Skeletal muscle tissue (tissue), 4 donors: Measurements from ENCODE around the gene YES1. TPM values are rescaled to one million over a fixed set of nuclear protein-coding genes. Genes with fewer than 3 reads are reported as not detected.
"Not testable (repeated sequence)": the region's sequence is repeated elsewhere in the genome, so short reads cannot be mapped to it uniquely, and the experiment has no call there.

Experiments used
- H3K27ac ChIP-seq: one replicate; pipeline ENCODE4 v1.7.0; 2013; ENCODE audit warnings: mild to moderate bottlenecking, low read depth, low read length, inconsistent platforms
- H3K27me3 ChIP-seq, 3 donors: one replicate each; pipeline ENCODE4 v1.7.0; 2013; ENCODE audit warnings: low read length in 3 of 3; ENCODE audit not compliant: control insufficient read depth in 3 of 3, insufficient read depth in 3 of 3
- H3K36me3 ChIP-seq, 3 donors: one replicate each; pipeline ENCODE4 v1.7.0; 2013; ENCODE audit warnings: low read length in 3 of 3; ENCODE audit not compliant: control insufficient read depth in 3 of 3, insufficient read depth in 3 of 3
- H3K4me1 ChIP-seq, 3 donors: one replicate each; pipeline ENCODE4 v1.7.0; 2013; ENCODE audit warnings: low read length in 3 of 3, mild to moderate bottlenecking in 3 of 3; ENCODE audit not compliant: control insufficient read depth in 3 of 3, insufficient read depth in 3 of 3
- H3K4me3 ChIP-seq, 3 donors: one replicate each; pipeline ENCODE4 v1.7.0; 2013; ENCODE audit warnings: low read length in 3 of 3
- H3K9ac ChIP-seq, 3 donors: one replicate each; pipeline ENCODE4 v1.7.0; 2013; ENCODE audit warnings: low read length in 3 of 3, mild to moderate bottlenecking in 3 of 3, moderate library complexity in 2 of 3, low read depth in 1 of 3
- H3K9me3 ChIP-seq, 3 donors: one replicate each; pipeline ENCODE4 v1.7.0; 2013; ENCODE audit warnings: low read length in 3 of 3; ENCODE audit not compliant: control insufficient read depth in 3 of 3
- total RNA-seq: library from RNA; depleted of rRNA; stranded (reverse); fragments of >200 nt; gene quantifications from one replicate; pipeline ENCODE4 v1.2.3, GENCODE V29; 2014
- donor health status: Osteomylitis.

YES1 gene
- total RNA-seq, 1 donor from 2014 or later = 40.7 TPM

DNA sequence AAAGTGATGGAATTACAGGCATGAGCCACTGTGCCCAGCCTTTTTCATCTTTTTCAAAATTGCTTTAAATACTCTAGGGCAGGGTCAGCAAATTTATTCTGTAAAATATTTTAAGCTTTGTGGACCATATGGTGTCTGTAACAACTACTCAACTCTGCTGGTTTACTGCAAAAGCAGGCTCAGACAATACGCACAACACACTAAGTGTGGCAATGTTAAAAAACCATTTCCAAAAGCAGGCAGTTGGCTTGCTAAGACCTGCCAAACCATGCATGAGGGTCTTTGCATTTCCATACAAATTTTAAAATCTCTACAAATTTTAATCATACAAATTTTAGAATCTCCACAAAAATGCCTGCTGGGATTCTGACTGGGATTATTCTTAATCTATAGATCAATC lies 44.1 kb downstream of the YES1 start:
- H3K36me3 ChIP-seq = no peaks in the 10 kb centered on the region
- H3K4me1 ChIP-seq = no peaks in the 10 kb centered on the region
- no peak overlapping the region for H3K27ac ChIP-seq
- H3K27me3 ChIP-seq = no peaks in the 10 kb centered on the region
- no peaks in the 10 kb centered on the region for H3K9me3 ChIP-seq
- no peak overlapping the region for H3K9ac ChIP-seq
- no peak overlapping the region for H3K4me3 ChIP-seq

- H3K9me3 ChIP-seq = no peaks in the 10 kb centered on the region
- peaks cover 0 to 3% (median 0%) of the 10 kb centered on the region in 3 donors for H3K4me1 ChIP-seq
- no peak overlapping the region for H3K9ac ChIP-seq
- no peaks in the 10 kb centered on the region for H3K27me3 ChIP-seq
- H3K27ac ChIP-seq = no peak overlapping the region
- no peaks in the 10 kb centered on the region for H3K36me3 ChIP-seq
- H3K4me3 ChIP-seq = no peak overlapping the region
These were observed 44.8 kb downstream of the YES1 start for GRCh38 chr18:767084-767882.

DNA sequence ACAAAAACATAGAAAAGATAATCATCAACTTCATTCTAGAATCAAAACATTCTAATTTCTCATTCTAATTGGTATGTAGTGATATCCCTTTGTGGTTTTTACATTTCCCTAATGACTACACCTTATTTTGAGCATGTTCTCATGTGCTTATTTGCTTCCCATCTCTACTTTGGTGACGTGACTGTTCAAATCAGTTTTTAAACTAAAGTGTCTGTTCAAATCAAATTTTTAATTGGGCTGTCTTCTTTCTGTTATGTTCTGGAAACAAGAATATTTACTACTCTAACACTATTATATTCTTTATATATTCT lies 45.5 kb downstream of the YES1 start:
- peaks cover 0 to 3% (median 0%) of the 10 kb centered on the region in 3 donors for H3K4me1 ChIP-seq
- no peak overlapping the region for H3K9ac ChIP-seq
- no peak overlapping the region for H3K27ac ChIP-seq
- H3K27me3 ChIP-seq = no peaks in the 10 kb centered on the region
- no peaks in the 10 kb centered on the region for H3K9me3 ChIP-seq
- H3K4me3 ChIP-seq = no peak overlapping the region
- H3K36me3 ChIP-seq = no peaks in the 10 kb centered on the region

DNA sequence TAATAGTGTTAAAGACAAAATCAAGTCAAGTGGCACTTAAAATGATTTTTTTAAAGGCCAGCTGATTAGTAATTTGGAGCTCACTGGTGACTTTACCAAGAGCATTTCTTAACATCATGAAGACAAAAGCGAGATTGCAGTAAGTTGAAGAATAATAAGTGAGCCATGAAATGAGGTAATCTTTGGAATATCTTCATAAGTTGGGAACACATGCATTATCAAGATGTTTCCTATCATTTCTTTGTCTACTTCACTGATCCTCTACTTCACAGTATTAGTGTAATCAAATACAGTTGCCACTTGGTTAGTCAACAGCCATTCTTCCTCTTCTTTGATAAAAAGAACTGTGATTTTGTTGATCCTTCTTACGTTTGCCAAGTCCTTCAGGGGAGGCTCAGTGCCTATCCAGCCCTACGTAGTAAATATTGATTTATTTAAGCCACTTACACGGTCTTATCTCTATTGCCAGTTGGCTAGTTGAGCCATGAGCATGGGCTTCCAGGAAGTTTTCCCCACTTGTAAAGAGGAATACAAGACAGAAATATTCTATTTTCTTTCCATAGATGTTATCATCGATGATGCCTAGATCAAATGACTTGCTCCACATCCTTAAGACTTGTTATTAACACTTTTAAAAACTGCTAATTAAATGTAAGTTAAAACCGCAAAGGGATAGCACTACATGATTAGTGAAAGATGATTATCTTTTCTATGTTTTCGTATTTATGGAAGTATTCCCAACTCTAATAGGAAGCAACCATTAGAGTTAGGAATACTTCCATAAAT lies 46.1 kb downstream of the YES1 start:
- Histone ChIP-seq H3K4me3 (no peak overlapping the region), H3K36me3 (no peaks in the 10 kb centered on the region), H3K27me3 (no peaks in the 10 kb centered on the region), H3K9ac (no peak overlapping the region), H3K4me1 (peaks cover 0 to 3% (median 0%) of the 10 kb centered on the region in 3 donors), H3K9me3 (no peaks in the 10 kb centered on the region), H3K27ac (no peak overlapping the region)

DNA sequence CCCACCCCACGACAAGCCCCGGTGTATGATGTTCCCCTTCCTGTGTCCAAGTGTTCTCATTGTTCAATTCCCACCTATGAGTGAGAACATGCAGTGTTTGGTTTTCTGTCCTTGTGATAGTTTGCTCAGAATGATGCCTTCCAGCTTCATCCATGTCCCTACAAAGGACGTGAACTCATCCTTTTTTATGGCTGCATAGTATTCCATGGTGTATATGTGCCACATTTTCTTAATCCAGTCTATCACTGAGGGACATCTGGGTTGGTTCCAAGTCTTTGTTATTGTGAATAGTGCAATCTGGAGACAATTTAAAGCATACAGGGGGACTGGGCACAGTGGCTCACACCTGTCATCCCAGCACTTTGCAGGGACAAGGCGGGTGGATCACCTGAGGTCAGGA lies 52.2 kb downstream of the YES1 start:
- not testable (repeated sequence) for H3K9me3 ChIP-seq

GRCh38 chr18:755506-755905 lies 56.5 kb downstream of the YES1 start:
- Histone ChIP-seq H3K27ac (no peak overlapping the region), H3K36me3 (peaks cover 0 to 7% (median 5%) of the 10 kb centered on the region in 3 donors), H3K9me3 (no peaks in the 10 kb centered on the region), H3K27me3 (no peaks in the 10 kb centered on the region), H3K4me3 (no peak overlapping the region), H3K4me1 (no peaks in the 10 kb centered on the region), H3K9ac (no peak overlapping the region)

More for the DNA sequence above, 52.2 kb downstream of the YES1 start:
- H3K27me3 ChIP-seq, H3K4me1 ChIP-seq, H3K36me3 ChIP-seq, H3K9ac ChIP-seq, H3K27ac ChIP-seq, H3K4me3 ChIP-seq: not testable (repeated sequence)

DNA sequence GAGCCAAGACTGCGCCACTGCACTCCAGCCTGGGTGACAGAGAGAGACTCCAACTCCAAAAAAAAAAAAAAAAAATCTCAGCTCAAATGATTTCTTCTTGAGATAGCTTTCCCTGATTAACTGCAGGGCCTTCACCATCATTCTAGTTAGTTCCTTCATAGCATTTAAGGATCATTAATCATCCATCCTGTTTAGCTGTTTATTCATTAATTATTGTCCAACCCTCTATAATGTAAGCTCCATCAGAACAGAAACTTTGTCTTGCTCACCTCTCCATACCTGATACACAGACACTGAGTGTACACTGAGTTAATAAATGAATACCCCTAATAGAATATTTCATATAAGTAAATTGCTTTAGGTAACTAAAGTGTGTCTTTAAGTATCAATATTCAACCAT lies 57.4 kb downstream of the YES1 start:
- H3K9me3 ChIP-seq = no peaks in the 10 kb centered on the region
- H3K4me1 ChIP-seq = no peaks in the 10 kb centered on the region
- no peaks in the 10 kb centered on the region for H3K27me3 ChIP-seq
- peaks cover 0 to 7% (median 7%) of the 10 kb centered on the region in 3 donors for H3K36me3 ChIP-seq
- no peak overlapping the region for H3K4me3 ChIP-seq
- H3K27ac ChIP-seq = no peak overlapping the region
- H3K9ac ChIP-seq = no peak overlapping the region

DNA sequence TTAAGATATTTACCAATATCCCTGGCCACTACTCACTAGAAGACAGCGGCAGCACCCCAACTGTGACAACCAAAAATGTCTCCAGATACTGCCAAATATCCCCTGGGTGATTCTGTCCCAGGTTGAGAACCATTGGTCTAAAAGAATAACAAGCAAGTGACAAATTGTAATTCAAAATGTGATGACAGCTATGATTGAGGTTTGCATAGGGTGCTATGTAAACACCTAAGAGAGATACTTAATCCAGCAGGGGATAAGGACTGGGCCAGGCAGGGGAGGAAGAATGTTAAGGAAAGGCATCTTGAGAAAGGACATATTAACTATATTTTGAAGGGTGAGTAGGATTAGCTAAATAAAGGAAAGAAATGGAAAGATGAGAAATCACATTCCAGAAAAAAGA lies 61.6 kb downstream of the YES1 start:
- Histone ChIP-seq H3K4me3 (no peak overlapping the region), H3K27me3 (no peaks in the 10 kb centered on the region), H3K9me3 (no peaks in the 10 kb centered on the region), H3K27ac (no peak overlapping the region), H3K4me1 (no peaks in the 10 kb centered on the region), H3K36me3 (peaks cover 0 to 17% (median 7%) of the 10 kb centered on the region in 3 donors), H3K9ac (no peak overlapping the region)

GRCh38 chr18:744832-745597 lies 67.0 kb downstream of the YES1 start:
- no peak overlapping the region for H3K4me3 ChIP-seq
- H3K4me1 ChIP-seq = no peaks in the 10 kb centered on the region
- no peaks in the 10 kb centered on the region for H3K27me3 ChIP-seq
- H3K9me3 ChIP-seq = no peaks in the 10 kb centered on the region
- H3K36me3 ChIP-seq = peaks cover 0 to 10% (median 6%) of the 10 kb centered on the region in 3 donors
- no peak overlapping the region for H3K27ac ChIP-seq
- no peak overlapping the region for H3K9ac ChIP-seq
